WTC11 (cell line): Measurements from ENCODE around the gene SMARCB1. TPM values are rescaled to one million over a fixed set of nuclear protein-coding genes. Genes with fewer than 3 reads are reported as not detected.

Experiments
- ATAC-seq: fragments of 200-7000 bp; cut with Tn5 transposase; 2 replicates; pipeline ENCODE4 v1.10.0; 2021; ENCODE audit warnings: mild to moderate bottlenecking, moderate library complexity
- CTCF ChIA-PET: fragments of 300-600 bp; sonication (Branson Sonifier 250); formaldehyde crosslinking; loops from one replicate; lab custom pipeline; 2021; ENCODE audit warnings: antibody characterized with exemption; lab: Charles Lee
- POLR2A ChIA-PET: fragments of 350-600 bp; sonication (Branson Sonifier 250); formaldehyde crosslinking; loops from one replicate; lab custom pipeline; 2021; ENCODE audit warnings: antibody characterized with exemption; lab: Charles Lee
- DNase-seq: peaks from one replicate; pipeline ENCODE4 v3.0.0; 2021; ENCODE audit warnings: low spot score
- H3K27ac Mint-ChIP-seq: 2 replicates; pipeline ENCODE4 v1.8.0; 2021; ENCODE audit warnings: mixed read lengths
- H3K27me3 Mint-ChIP-seq: 2 replicates; pipeline ENCODE4 v1.8.0; 2021; ENCODE audit warnings: low read depth, mild to moderate bottlenecking, moderate library complexity, mixed read lengths
- H3K36me3 Mint-ChIP-seq: 2 replicates; pipeline ENCODE4 v1.8.0; 2021; ENCODE audit warnings: mixed read lengths
- H3K4me1 Mint-ChIP-seq: 2 replicates; pipeline ENCODE4 v1.8.0; 2022; ENCODE audit warnings: mixed read lengths
- H3K4me3 Mint-ChIP-seq: 2 replicates; pipeline ENCODE4 v1.8.0; 2021; ENCODE audit warnings: mild to moderate bottlenecking, moderate library complexity, mixed read lengths
- H3K9me3 Mint-ChIP-seq: 2 replicates; pipeline ENCODE4 v1.8.0; 2021; ENCODE audit warnings: mixed read lengths
- ESRRA ChIP-seq: sonication (generic); formaldehyde crosslinking; IDR thresholded peaks from 2 replicates; pipeline ENCODE4 v1.8.1; 2022; ENCODE audit warnings: mild to moderate bottlenecking, missing genetic modification reagents, borderline replicate concordance
- FOXJ3 ChIP-seq: sonication (generic); formaldehyde crosslinking; IDR thresholded peaks from 2 replicates; pipeline ENCODE4 v1.9.0; 2021; ENCODE audit warnings: missing genetic modification reagents, mild to moderate bottlenecking, borderline replicate concordance
- GTF2I ChIP-seq: fragments of 250-450 bp; sonication (Bioruptor Pico); conservative IDR thresholded peaks from 2 replicates; pipeline ENCODE4 v1.4.0; 2021; ENCODE audit warnings: mild to moderate bottlenecking
- MXD4 ChIP-seq: fragments of 250-450 bp; sonication (Bioruptor Pico); IDR thresholded peaks from 2 replicates; pipeline ENCODE4 v1.8.0; 2021; ENCODE audit warnings: mild to moderate bottlenecking, moderate library complexity, borderline replicate concordance
- MYBL2 ChIP-seq: sonication (generic); formaldehyde crosslinking; IDR thresholded peaks from 2 replicates; pipeline ENCODE4 v1.8.1; 2023; ENCODE audit warnings: mild to moderate bottlenecking, moderate library complexity, missing genetic modification reagents
- NR1H2 ChIP-seq: sonication (generic); formaldehyde crosslinking; IDR thresholded peaks from 2 replicates; pipeline ENCODE4 v1.9.0; 2021; ENCODE audit warnings: mild to moderate bottlenecking, moderate library complexity, missing genetic modification reagents
- NR3C1 ChIP-seq: sonication (generic); formaldehyde crosslinking; conservative IDR thresholded peaks from 2 replicates; pipeline ENCODE4 v1.8.1; 2023; ENCODE audit warnings: low read depth, mild to moderate bottlenecking, missing genetic modification reagents
- ZNF121 ChIP-seq: sonication (generic); formaldehyde crosslinking; IDR thresholded peaks from 2 replicates; pipeline ENCODE4 v1.8.0; 2023; ENCODE audit warnings: missing genetic modification reagents
- total RNA-seq: library from RNA; stranded (reverse); gene quantifications from 3 replicates; pipeline ENCODE4 v1.2.3, GENCODE V29; 2021
- TF ChIP-seq, protein P1 (sequence below): sonication (generic); formaldehyde crosslinking; IDR thresholded peaks from 2 replicates; pipeline ENCODE4 v1.8.1; 2023; ENCODE audit warnings: mild to moderate bottlenecking, missing genetic modification reagents, moderate library complexity
- TF ChIP-seq, protein P2 (sequence below): sonication (generic); formaldehyde crosslinking; IDR thresholded peaks from 2 replicates; pipeline ENCODE4 v1.8.1; 2022; ENCODE audit warnings: mild to moderate bottlenecking, moderate library complexity, missing genetic modification reagents
- TF ChIP-seq, protein P3 (sequence below): fragments of 250-450 bp; sonication (Bioruptor Pico); IDR thresholded peaks from 2 replicates; pipeline ENCODE4 v1.9.0; 2021; ENCODE audit warnings: mild to moderate bottlenecking
- TF ChIP-seq, protein P4 (sequence below): sonication (generic); formaldehyde crosslinking; IDR thresholded peaks from 2 replicates; pipeline ENCODE4 v1.8.1; 2023; ENCODE audit warnings: mild to moderate bottlenecking, moderate library complexity, missing genetic modification reagents
- TF ChIP-seq, protein P5 (sequence below): sonication (generic); formaldehyde crosslinking; IDR thresholded peaks from 2 replicates; pipeline ENCODE4 v1.8.0; 2023; ENCODE audit warnings: missing genetic modification reagents, mild to moderate bottlenecking, borderline replicate concordance
- TF ChIP-seq, protein P6 (sequence below): sonication (generic); formaldehyde crosslinking; conservative IDR thresholded peaks from 2 replicates; pipeline ENCODE4 v1.8.1; 2022; ENCODE audit warnings: mild to moderate bottlenecking, missing genetic modification reagents
- TF ChIP-seq, protein P7 (sequence below): sonication (generic); formaldehyde crosslinking; IDR thresholded peaks from 2 replicates; pipeline ENCODE4 v1.8.1; 2023; ENCODE audit warnings: mild to moderate bottlenecking, missing genetic modification reagents

Gene SMARCB1
- total RNA-seq, 1 experiment from 2014 or later: 135 TPM

DNA sequence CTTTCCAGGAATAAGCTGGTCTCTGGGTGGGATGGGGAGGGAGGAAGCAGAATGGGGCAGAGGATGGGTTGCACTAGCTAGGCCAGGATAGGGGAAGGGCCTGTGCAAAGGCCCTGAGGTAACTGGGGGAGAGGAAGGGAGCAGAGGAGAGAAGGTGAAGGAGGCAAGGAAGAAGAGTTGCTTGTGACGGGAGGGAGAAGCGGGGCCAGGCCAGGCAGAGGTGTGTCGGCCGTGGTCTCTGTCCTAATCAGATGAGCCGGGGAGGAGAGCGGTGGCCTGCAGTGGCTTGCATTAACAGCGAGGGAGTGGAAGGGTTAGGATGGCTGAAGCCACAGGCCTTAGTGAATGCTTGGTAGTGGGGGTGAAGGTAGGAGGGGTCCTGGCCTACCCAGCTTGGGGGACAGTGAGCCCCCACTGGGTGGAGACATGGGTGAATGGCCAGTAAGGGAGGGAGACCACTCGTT lies 58.0 kb downstream of the SMARCB1 start:
- Mint-ChIP-seq H3K4me3 (no peak overlapping the region), H3K4me1 (peaks cover 44% of the 10 kb centered on the region), H3K36me3 (no peaks in the 10 kb centered on the region), H3K27ac (no peak overlapping the region; the same call in 1 of the 2 replicates), H3K27me3 (peaks cover 21% of the 10 kb centered on the region), H3K9me3 (no peaks in the 10 kb centered on the region)
- TF ChIP-seq ZNF121 (CRISPR knock-in tag): peak; percentile 61; the same call in 1 of the 2 replicates
- TF ChIP-seq ESRRA: no peak
- no peak for DNase-seq
- no peak for ATAC-seq
- ChIA-PET CTCF (interaction anchor here (1.1 to 3.5 kb wide), 4 partner anchors 13 to 73 kb away, joined by 3 to 24 read pairs (median 11); partner anchors contain the start of genes MIF, MMP11 and SLC2A11), POLR2A (interaction anchor here (0.5 to 0.7 kb wide), 2 partner anchors 13 to 957 kb away, joined by 3 read pairs; partner anchors contain the start of gene SLC2A11)

DNA sequence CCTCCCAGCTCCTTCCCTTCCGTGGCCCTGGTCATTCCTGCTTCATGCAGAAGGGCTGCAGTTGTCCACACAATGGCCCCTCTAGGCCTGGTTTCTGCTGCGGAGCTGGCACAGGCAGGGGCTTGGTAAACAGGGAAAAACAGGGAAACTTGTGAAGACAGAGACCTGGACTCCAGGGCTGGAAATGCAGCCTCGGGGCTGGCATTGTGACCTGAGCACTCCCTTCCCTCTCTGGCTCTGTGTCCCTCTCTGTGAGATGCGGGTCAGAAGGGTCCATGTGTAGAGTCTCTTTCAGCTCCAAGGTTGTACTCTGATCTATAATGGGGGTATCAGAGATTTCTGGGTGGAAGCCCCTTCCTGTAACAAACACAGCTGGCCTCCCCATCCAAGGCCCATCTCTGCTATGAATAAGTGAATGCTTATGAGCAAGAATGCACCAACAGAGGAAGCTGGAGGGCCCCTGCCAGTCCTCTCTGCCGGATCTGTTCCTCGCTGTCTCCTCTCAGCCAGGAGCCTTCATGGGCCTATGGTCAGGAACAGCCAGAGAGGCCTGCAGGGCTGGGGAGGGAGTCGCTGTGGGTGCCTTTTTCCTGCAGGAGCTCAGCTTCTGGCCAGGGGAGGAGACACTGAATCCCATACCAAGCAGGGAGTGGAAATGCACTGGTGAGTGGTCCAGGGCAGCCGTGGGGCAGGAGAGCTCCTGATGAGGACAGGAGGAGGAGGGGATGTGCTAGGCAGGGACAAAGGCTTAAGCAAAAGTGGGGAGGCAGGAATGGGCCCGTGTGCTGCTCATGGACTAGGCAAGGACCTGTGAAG lies 58.7 kb downstream of the SMARCB1 start:
- Mint-ChIP-seq H3K36me3 (no peaks in the 10 kb centered on the region), H3K27ac (no peak overlapping the region), H3K9me3 (no peaks in the 10 kb centered on the region), H3K4me1 (peaks cover 46% of the 10 kb centered on the region), H3K27me3 (peaks cover 18% of the 10 kb centered on the region), H3K4me3 (no peak overlapping the region)
- no peak for TF ChIP-seq GTF2I (CRISPR knock-in tag)
- TF ChIP-seq, protein P1, sequence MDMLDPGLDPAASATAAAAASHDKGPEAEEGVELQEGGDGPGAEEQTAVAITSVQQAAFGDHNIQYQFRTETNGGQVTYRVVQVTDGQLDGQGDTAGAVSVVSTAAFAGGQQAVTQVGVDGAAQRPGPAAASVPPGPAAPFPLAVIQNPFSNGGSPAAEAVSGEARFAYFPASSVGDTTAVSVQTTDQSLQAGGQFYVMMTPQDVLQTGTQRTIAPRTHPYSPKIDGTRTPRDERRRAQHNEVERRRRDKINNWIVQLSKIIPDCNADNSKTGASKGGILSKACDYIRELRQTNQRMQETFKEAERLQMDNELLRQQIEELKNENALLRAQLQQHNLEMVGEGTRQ (CRISPR knock-in tag): no peak
- TF ChIP-seq, protein P2, sequence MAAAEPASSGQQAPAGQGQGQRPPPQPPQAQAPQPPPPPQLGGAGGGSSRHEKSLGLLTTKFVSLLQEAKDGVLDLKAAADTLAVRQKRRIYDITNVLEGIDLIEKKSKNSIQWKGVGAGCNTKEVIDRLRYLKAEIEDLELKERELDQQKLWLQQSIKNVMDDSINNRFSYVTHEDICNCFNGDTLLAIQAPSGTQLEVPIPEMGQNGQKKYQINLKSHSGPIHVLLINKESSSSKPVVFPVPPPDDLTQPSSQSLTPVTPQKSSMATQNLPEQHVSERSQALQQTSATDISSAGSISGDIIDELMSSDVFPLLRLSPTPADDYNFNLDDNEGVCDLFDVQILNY (CRISPR knock-in tag): no peak
- TF ChIP-seq, protein P3, sequence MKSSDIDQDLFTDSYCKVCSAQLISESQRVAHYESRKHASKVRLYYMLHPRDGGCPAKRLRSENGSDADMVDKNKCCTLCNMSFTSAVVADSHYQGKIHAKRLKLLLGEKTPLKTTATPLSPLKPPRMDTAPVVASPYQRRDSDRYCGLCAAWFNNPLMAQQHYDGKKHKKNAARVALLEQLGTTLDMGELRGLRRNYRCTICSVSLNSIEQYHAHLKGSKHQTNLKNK: no peak
- TF ChIP-seq, protein P4, sequence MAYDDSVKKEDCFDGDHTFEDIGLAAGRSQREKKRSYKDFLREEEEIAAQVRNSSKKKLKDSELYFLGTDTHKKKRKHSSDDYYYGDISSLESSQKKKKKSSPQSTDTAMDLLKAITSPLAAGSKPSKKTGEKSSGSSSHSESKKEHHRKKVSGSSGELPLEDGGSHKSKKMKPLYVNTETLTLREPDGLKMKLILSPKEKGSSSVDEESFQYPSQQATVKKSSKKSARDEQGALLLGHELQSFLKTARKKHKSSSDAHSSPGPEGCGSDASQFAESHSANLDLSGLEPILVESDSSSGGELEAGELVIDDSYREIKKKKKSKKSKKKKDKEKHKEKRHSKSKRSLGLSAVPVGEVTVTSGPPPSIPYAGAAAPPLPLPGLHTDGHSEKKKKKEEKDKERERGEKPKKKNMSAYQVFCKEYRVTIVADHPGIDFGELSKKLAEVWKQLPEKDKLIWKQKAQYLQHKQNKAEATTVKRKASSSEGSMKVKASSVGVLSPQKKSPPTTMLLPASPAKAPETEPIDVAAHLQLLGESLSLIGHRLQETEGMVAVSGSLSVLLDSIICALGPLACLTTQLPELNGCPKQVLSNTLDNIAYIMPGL (CRISPR knock-in tag): no peak
- TF ChIP-seq MXD4 (CRISPR knock-in tag): no peak
- TF ChIP-seq NR3C1: no peak
- no peak for TF ChIP-seq NR1H2 (CRISPR knock-in tag)
- TF ChIP-seq FOXJ3 (CRISPR knock-in tag): no peak
- TF ChIP-seq, protein P5, sequence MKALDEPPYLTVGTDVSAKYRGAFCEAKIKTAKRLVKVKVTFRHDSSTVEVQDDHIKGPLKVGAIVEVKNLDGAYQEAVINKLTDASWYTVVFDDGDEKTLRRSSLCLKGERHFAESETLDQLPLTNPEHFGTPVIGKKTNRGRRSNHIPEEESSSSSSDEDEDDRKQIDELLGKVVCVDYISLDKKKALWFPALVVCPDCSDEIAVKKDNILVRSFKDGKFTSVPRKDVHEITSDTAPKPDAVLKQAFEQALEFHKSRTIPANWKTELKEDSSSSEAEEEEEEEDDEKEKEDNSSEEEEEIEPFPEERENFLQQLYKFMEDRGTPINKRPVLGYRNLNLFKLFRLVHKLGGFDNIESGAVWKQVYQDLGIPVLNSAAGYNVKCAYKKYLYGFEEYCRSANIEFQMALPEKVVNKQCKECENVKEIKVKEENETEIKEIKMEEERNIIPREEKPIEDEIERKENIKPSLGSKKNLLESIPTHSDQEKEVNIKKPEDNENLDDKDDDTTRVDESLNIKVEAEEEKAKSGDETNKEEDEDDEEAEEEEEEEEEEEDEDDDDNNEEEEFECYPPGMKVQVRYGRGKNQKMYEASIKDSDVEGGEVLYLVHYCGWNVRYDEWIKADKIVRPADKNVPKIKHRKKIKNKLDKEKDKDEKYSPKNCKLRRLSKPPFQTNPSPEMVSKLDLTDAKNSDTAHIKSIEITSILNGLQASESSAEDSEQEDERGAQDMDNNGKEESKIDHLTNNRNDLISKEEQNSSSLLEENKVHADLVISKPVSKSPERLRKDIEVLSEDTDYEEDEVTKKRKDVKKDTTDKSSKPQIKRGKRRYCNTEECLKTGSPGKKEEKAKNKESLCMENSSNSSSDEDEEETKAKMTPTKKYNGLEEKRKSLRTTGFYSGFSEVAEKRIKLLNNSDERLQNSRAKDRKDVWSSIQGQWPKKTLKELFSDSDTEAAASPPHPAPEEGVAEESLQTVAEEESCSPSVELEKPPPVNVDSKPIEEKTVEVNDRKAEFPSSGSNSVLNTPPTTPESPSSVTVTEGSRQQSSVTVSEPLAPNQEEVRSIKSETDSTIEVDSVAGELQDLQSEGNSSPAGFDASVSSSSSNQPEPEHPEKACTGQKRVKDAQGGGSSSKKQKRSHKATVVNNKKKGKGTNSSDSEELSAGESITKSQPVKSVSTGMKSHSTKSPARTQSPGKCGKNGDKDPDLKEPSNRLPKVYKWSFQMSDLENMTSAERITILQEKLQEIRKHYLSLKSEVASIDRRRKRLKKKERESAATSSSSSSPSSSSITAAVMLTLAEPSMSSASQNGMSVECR: no peak
- TF ChIP-seq MYBL2 (CRISPR knock-in tag): no peak
- TF ChIP-seq, protein P6, sequence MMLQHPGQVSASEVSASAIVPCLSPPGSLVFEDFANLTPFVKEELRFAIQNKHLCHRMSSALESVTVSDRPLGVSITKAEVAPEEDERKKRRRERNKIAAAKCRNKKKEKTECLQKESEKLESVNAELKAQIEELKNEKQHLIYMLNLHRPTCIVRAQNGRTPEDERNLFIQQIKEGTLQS: no peak
- TF ChIP-seq, protein P7, sequence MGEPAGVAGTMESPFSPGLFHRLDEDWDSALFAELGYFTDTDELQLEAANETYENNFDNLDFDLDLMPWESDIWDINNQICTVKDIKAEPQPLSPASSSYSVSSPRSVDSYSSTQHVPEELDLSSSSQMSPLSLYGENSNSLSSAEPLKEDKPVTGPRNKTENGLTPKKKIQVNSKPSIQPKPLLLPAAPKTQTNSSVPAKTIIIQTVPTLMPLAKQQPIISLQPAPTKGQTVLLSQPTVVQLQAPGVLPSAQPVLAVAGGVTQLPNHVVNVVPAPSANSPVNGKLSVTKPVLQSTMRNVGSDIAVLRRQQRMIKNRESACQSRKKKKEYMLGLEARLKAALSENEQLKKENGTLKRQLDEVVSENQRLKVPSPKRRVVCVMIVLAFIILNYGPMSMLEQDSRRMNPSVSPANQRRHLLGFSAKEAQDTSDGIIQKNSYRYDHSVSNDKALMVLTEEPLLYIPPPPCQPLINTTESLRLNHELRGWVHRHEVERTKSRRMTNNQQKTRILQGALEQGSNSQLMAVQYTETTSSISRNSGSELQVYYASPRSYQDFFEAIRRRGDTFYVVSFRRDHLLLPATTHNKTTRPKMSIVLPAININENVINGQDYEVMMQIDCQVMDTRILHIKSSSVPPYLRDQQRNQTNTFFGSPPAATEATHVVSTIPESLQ (CRISPR knock-in tag): no peak
- TF ChIP-seq ZNF121 (CRISPR knock-in tag): no peak
- no peak for ATAC-seq
- POLR2A ChIA-PET: interaction anchor here (0.7 to 1.5 kb wide), 2 partner anchors 12 kb away, joined by 3 to 7 read pairs; partner anchors contain the start of gene SLC2A11
- no peak for DNase-seq
- CTCF ChIA-PET: interaction anchor here (0.9 to 3.5 kb wide), 8 partner anchors 12 to 77 kb away, joined by 3 to 24 read pairs (median 7); partner anchors contain the start of genes MIF, MMP11 and SLC2A11
